GM12873 (cell line): ENCODE data around the gene JAGN1.

Source experiments
- CTCF ChIP-seq: IDR thresholded peaks from 2 replicates; pipeline ENCODE4 v1.5.1; 2012; ENCODE audit warnings: low read depth, mild to moderate bottlenecking, moderate library complexity, low read length, control low read depth; ENCODE audit not compliant: insufficient read depth; ENCODE audit errors: missing control alignments

Gene JAGN1

GRCh38 chr3:9902372-9903237, 12.2 kb downstream of the JAGN1 start, which contains the start of gene IL17RE:
Gene IL17RE (plus strand): TSS chr3:9902848. CDS start chr3:9902933, 85 bp downstream.
- no peak for TF ChIP-seq CTCF

- TF ChIP-seq CTCF = no peak
Observed at GRCh38 chr3:9903238-9903624, 12.8 kb downstream of the JAGN1 start.

GRCh38 chr3:9903904-9904303, 13.5 kb downstream of the JAGN1 start:
- TF ChIP-seq CTCF = no peak

GRCh38 chr3:9906480-9906879, 16.1 kb downstream of the JAGN1 start:
- TF ChIP-seq CTCF = no peak

- TF ChIP-seq CTCF = no peak
Observed at GRCh38 chr3:9908286-9908685, 17.9 kb downstream of the JAGN1 start.

- no peak for TF ChIP-seq CTCF
Observed at GRCh38 chr3:9909221-9910013, 19.0 kb downstream of the JAGN1 start.

GRCh38 chr3:9911863-9912262, 21.5 kb downstream of the JAGN1 start:
- no peak for TF ChIP-seq CTCF
